ENCODE data around the gene GRM7.

GRM7 gene

GRCh38 chr3:7346364-7346763, 485.4 kb downstream of the GRM7 start:
- Histone ChIP-seq H3K9me3 (ENCODE audit: control extremely low read depth in 1 of 5, control insufficient read depth in 4 of 5, insufficient read depth in 2 of 5, low read depth in 1 of 5, low read length in 4 of 5) (peaks cover 0 to 2% (median 0%) of the 10 kb centered on the region in 5 experiments), H3K27me3 (replicated peaks in 2 of 5; ENCODE audit: control insufficient read depth in 4 of 5, insufficient read depth in 5 of 5, low read length in 4 of 5) (no peaks in the 10 kb centered on the region), H3K4me3 (ENCODE audit: control insufficient read depth in 1 of 7, extremely low read depth in 1 of 7, insufficient read depth in 4 of 7, low read depth in 2 of 7, low read length in 6 of 7) (no peak overlapping the region), H3K36me3 (ENCODE audit: control insufficient read depth in 4 of 4, insufficient read depth in 4 of 4, low read length in 3 of 4) (no peaks in the 10 kb centered on the region), H3K4me1 (ENCODE audit: control extremely low read depth in 1 of 4, control insufficient read depth in 4 of 4, insufficient read depth in 4 of 4, low read length in 3 of 4) (no peaks in the 10 kb centered on the region), H3K27ac (ENCODE audit: insufficient read depth in 1 of 2, low read depth in 1 of 2, low read length in 2 of 2, poor library complexity in 1 of 2, severe bottlenecking in 2 of 2) (no peak overlapping the region)
- no peak for DNase-seq
- ChIA-PET POLR2A (no interaction called here), CTCF (interaction anchor here (1.0 to 1.6 kb wide), 2 partner anchors 14 to 19 kb away, joined by 4 read pairs; no protein-coding TSS in a partner anchor)
- 88% methylated on average over 2 of the region's 2 CpGs for WGBS (ENCODE audit: insufficient coverage)

- H3K9me3 ChIP-seq (ENCODE audit: control extremely low read depth in 1 of 5, control insufficient read depth in 4 of 5, insufficient read depth in 2 of 5, low read depth in 1 of 5, low read length in 4 of 5): no peaks in the 10 kb centered on the region
- H3K36me3 ChIP-seq (ENCODE audit: control insufficient read depth in 4 of 4, insufficient read depth in 4 of 4, low read length in 3 of 4): no peaks in the 10 kb centered on the region
- DNase-seq: no peak
- no peaks in the 10 kb centered on the region for H3K27me3 ChIP-seq (replicated peaks in 2 of 5; ENCODE audit: control insufficient read depth in 4 of 5, insufficient read depth in 5 of 5, low read length in 4 of 5)
- POLR2A ChIA-PET: interaction anchor here (0.6 kb wide), 1 partner anchor 29 kb away, joined by 3 read pairs; no protein-coding TSS in a partner anchor
- H3K4me3 ChIP-seq (ENCODE audit: control insufficient read depth in 1 of 7, extremely low read depth in 1 of 7, insufficient read depth in 4 of 7, low read depth in 2 of 7, low read length in 6 of 7): no peak overlapping the region
- H3K27ac ChIP-seq (ENCODE audit: insufficient read depth in 1 of 2, low read depth in 1 of 2, low read length in 2 of 2, poor library complexity in 1 of 2, severe bottlenecking in 2 of 2): no peak overlapping the region
- 100% methylated on average over 1 of the region's 1 CpG for WGBS (ENCODE audit: insufficient coverage)
- CTCF ChIA-PET: no interaction called here
- H3K4me1 ChIP-seq (ENCODE audit: control extremely low read depth in 1 of 4, control insufficient read depth in 4 of 4, insufficient read depth in 4 of 4, low read length in 3 of 4): no peaks in the 10 kb centered on the region
Measured at GRCh38 chr3:7357101-7357500, 496.2 kb downstream of the GRM7 start.

DNA sequence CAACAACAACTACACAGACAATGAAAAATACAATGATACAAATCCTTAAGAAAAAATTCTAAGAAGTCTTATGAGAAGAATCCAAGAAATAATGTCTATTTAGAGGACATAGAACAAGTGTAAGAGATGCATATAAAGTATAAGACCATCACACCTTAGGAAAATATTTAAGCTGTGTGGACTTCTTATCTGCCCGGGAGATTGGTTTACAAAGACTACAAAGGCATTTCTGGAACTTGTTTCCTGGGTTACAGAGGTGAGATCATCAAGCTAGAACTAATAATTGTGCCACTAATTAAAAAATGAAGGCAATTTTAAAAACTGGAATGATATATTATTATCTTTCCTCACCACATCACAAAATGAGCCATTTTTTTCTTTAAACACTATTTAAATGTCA, 507.1 kb downstream of the GRM7 start:
- Histone ChIP-seq H3K36me3 (ENCODE audit: control insufficient read depth in 4 of 4, insufficient read depth in 4 of 4, low read length in 3 of 4) (no peaks in the 10 kb centered on the region), H3K9me3 (ENCODE audit: control extremely low read depth in 1 of 5, control insufficient read depth in 4 of 5, insufficient read depth in 2 of 5, low read depth in 1 of 5, low read length in 4 of 5) (no peaks in the 10 kb centered on the region), H3K4me3 (ENCODE audit: control insufficient read depth in 1 of 7, extremely low read depth in 1 of 7, insufficient read depth in 4 of 7, low read depth in 2 of 7, low read length in 6 of 7) (no peak overlapping the region), H3K27ac (ENCODE audit: insufficient read depth in 1 of 2, low read depth in 1 of 2, low read length in 2 of 2, poor library complexity in 1 of 2, severe bottlenecking in 2 of 2) (no peak overlapping the region), H3K27me3 (replicated peaks in 2 of 5; ENCODE audit: control insufficient read depth in 4 of 5, insufficient read depth in 5 of 5, low read length in 4 of 5) (no peaks in the 10 kb centered on the region), H3K4me1 (ENCODE audit: control extremely low read depth in 1 of 4, control insufficient read depth in 4 of 4, insufficient read depth in 4 of 4, low read length in 3 of 4) (no peaks in the 10 kb centered on the region)
- no peak for DNase-seq
- CTCF ChIA-PET: no interaction called here
- POLR2A ChIA-PET: no interaction called here
- WGBS (ENCODE audit: insufficient coverage): no CpG with 5 or more reads among the region's 1 CpG

GRCh38 chr3:7368597-7368996, 507.7 kb downstream of the GRM7 start:
- no peaks in the 10 kb centered on the region for H3K36me3 ChIP-seq (ENCODE audit: control insufficient read depth in 4 of 4, insufficient read depth in 4 of 4, low read length in 3 of 4)
- ChIA-PET POLR2A (no interaction called here), CTCF (no interaction called here)
- DNase-seq: no peak
- H3K4me3 ChIP-seq (ENCODE audit: control insufficient read depth in 1 of 7, extremely low read depth in 1 of 7, insufficient read depth in 4 of 7, low read depth in 2 of 7, low read length in 6 of 7): no peak overlapping the region
- no peaks in the 10 kb centered on the region for H3K27me3 ChIP-seq (replicated peaks in 2 of 5; ENCODE audit: control insufficient read depth in 4 of 5, insufficient read depth in 5 of 5, low read length in 4 of 5)
- WGBS (ENCODE audit: insufficient coverage): no CpG with 5 or more reads among the region's 2 CpGs
- H3K4me1 ChIP-seq (ENCODE audit: control extremely low read depth in 1 of 4, control insufficient read depth in 4 of 4, insufficient read depth in 4 of 4, low read length in 3 of 4): no peaks in the 10 kb centered on the region
- H3K27ac ChIP-seq (ENCODE audit: insufficient read depth in 1 of 2, low read depth in 1 of 2, low read length in 2 of 2, poor library complexity in 1 of 2, severe bottlenecking in 2 of 2): no peak overlapping the region
- no peaks in the 10 kb centered on the region for H3K9me3 ChIP-seq (ENCODE audit: control extremely low read depth in 1 of 5, control insufficient read depth in 4 of 5, insufficient read depth in 2 of 5, low read depth in 1 of 5, low read length in 4 of 5)

DNA sequence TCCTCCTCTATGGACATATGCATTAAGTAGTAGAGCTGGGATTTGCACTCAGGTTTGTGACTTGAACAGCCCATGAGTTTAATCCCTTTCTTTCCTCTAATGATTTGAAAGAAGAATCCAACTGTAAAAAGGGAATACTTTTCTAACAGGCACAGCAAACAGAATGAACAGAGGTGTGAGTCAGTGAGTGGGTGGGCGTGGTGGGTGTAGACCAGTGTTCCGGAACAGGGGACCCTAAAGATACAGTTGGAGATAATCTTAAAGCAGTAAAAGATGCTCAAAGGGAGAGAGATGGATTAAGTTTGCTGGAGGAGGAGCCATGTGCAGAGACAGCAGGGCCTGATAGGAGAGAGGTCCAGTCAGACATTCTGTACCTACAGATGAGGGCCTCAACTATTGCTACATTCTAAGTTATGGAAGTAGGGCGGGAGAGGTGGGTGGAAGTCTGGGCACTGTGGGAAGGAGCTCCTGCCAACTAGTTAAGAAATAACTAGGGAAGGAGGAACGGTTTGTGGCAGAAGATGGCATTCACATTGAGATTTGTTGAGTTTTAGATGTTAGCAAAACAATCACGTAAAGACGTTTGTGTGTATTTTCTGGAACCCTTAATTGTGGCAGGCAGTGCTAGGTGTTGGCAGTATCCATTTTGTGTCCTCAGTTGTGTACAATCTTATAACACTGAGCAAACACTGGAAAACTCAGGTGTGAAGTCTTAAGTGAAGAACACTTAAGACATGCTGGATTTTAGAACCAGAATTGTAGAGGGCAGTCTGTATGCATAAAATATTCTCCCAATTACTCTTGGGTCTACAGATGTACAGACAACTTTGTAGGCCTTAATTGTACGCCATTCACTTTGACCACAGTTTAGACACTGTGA, 511.0 kb downstream of the GRM7 start:
- Histone ChIP-seq H3K36me3 (ENCODE audit: control insufficient read depth in 4 of 4, insufficient read depth in 4 of 4, low read length in 3 of 4) (no peaks in the 10 kb centered on the region), H3K9me3 (ENCODE audit: control extremely low read depth in 1 of 5, control insufficient read depth in 4 of 5, insufficient read depth in 2 of 5, low read depth in 1 of 5, low read length in 4 of 5) (no peaks in the 10 kb centered on the region), H3K4me3 (ENCODE audit: control insufficient read depth in 1 of 7, extremely low read depth in 1 of 7, insufficient read depth in 4 of 7, low read depth in 2 of 7, low read length in 6 of 7) (no peak overlapping the region), H3K4me1 (ENCODE audit: control extremely low read depth in 1 of 4, control insufficient read depth in 4 of 4, insufficient read depth in 4 of 4, low read length in 3 of 4) (no peaks in the 10 kb centered on the region), H3K27ac (ENCODE audit: insufficient read depth in 1 of 2, low read depth in 1 of 2, low read length in 2 of 2, poor library complexity in 1 of 2, severe bottlenecking in 2 of 2) (no peak overlapping the region), H3K27me3 (replicated peaks in 2 of 5; ENCODE audit: control insufficient read depth in 4 of 5, insufficient read depth in 5 of 5, low read length in 4 of 5) (no peaks in the 10 kb centered on the region)
- DNase-seq: no peak
- 78% methylated on average over 5 of the region's 7 CpGs for WGBS (ENCODE audit: insufficient coverage)
- CTCF ChIA-PET: interaction anchor here (1.2 kb wide), 1 partner anchor 9 kb away, joined by 3 read pairs; no protein-coding TSS in a partner anchor
- POLR2A ChIA-PET: no interaction called here

- WGBS (ENCODE audit: insufficient coverage): 100% methylated on average over 2 of the region's 2 CpGs
- Histone ChIP-seq H3K4me1 (ENCODE audit: control extremely low read depth in 1 of 4, control insufficient read depth in 4 of 4, insufficient read depth in 4 of 4, low read length in 3 of 4) (no peaks in the 10 kb centered on the region), H3K27me3 (replicated peaks in 2 of 5; ENCODE audit: control insufficient read depth in 4 of 5, insufficient read depth in 5 of 5, low read length in 4 of 5) (no peaks in the 10 kb centered on the region), H3K9me3 (ENCODE audit: control extremely low read depth in 1 of 5, control insufficient read depth in 4 of 5, insufficient read depth in 2 of 5, low read depth in 1 of 5, low read length in 4 of 5) (peaks cover 0 to 1% (median 0%) of the 10 kb centered on the region in 5 experiments), H3K4me3 (ENCODE audit: control insufficient read depth in 1 of 7, extremely low read depth in 1 of 7, insufficient read depth in 4 of 7, low read depth in 2 of 7, low read length in 6 of 7) (no peak overlapping the region), H3K36me3 (ENCODE audit: control insufficient read depth in 4 of 4, insufficient read depth in 4 of 4, low read length in 3 of 4) (no peaks in the 10 kb centered on the region), H3K27ac (ENCODE audit: insufficient read depth in 1 of 2, low read depth in 1 of 2, low read length in 2 of 2, poor library complexity in 1 of 2, severe bottlenecking in 2 of 2) (no peak overlapping the region)
- ChIA-PET POLR2A (no interaction called here), CTCF (no interaction called here)
- no peak for DNase-seq
Measured at GRCh38 chr3:7377103-7377502, 516.2 kb downstream of the GRM7 start.

DNA sequence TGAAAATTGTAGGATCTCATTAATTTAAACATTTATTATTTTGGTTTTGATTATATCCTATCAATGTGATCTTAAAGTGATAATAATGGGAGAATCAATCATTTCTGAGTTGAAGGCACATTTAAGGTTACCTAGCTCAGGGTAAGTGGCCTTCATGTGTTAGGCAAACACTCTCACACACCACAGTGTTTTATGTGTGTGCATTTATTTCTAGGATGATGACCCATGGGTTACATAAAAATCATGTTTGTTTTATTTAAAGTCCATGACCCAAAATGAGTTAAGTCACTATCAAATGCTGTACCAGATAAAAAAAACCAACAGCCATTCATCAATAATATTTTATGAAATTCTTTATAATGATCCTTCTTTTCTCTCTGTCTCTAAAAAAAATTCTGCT, 520.8 kb downstream of the GRM7 start:
- no peaks in the 10 kb centered on the region for H3K36me3 ChIP-seq (ENCODE audit: control insufficient read depth in 4 of 4, insufficient read depth in 4 of 4, low read length in 3 of 4)
- ChIA-PET POLR2A (no interaction called here), CTCF (no interaction called here)
- H3K27ac ChIP-seq (ENCODE audit: insufficient read depth in 1 of 2, low read depth in 1 of 2, low read length in 2 of 2, poor library complexity in 1 of 2, severe bottlenecking in 2 of 2): no peak overlapping the region
- no peak for DNase-seq
- peaks cover 0 to 3% (median 1%) of the 10 kb centered on the region in 5 experiments for H3K9me3 ChIP-seq (ENCODE audit: control extremely low read depth in 1 of 5, control insufficient read depth in 4 of 5, insufficient read depth in 2 of 5, low read depth in 1 of 5, low read length in 4 of 5)
- no peaks in the 10 kb centered on the region for H3K4me1 ChIP-seq (ENCODE audit: control extremely low read depth in 1 of 4, control insufficient read depth in 4 of 4, insufficient read depth in 4 of 4, low read length in 3 of 4)
- no peak overlapping the region for H3K4me3 ChIP-seq (ENCODE audit: control insufficient read depth in 1 of 7, extremely low read depth in 1 of 7, insufficient read depth in 4 of 7, low read depth in 2 of 7, low read length in 6 of 7)
- H3K27me3 ChIP-seq (replicated peaks in 2 of 5; ENCODE audit: control insufficient read depth in 4 of 5, insufficient read depth in 5 of 5, low read length in 4 of 5): no peaks in the 10 kb centered on the region
